Measurements from ENCODE around the gene VWA5B2.

The VWA5B2 gene

GRCh38 chr3:184229394-184230080 is at the start of gene VWA5B2:
TSS of gene VWA5B2 (plus strand) at chr3:184229585. CDS start at chr3:184230529, 944 bp downstream.
- DNase-seq = peak; percentile 77

- DNase-seq = no peak
Observed at GRCh38 chr3:184180165-184180564, 49.2 kb upstream of the VWA5B2 start.

GRCh38 chr3:184181596-184181995 is 47.8 kb upstream of the VWA5B2 start:
- no peak for DNase-seq

GRCh38 chr3:184183679-184184078 is 45.7 kb upstream of the VWA5B2 start:
- no peak for DNase-seq

- no peak for DNase-seq
Observed at GRCh38 chr3:184184546-184185230, 44.7 kb upstream of the VWA5B2 start.

GRCh38 chr3:184185461-184186183 is 43.8 kb upstream of the VWA5B2 start:
- peak; percentile 99 for DNase-seq

- DNase-seq = no peak
Observed at GRCh38 chr3:184186184-184186901, 43.0 kb upstream of the VWA5B2 start, which contains the start of gene ABCF3. TSS of gene ABCF3 (plus strand) at chr3:184186199. CDS start at chr3:184186208, 9 bp downstream.

GRCh38 chr3:184186902-184187207 is 42.5 kb upstream of the VWA5B2 start:
- DNase-seq = no peak

- DNase-seq = no peak
Observed at GRCh38 chr3:184188080-184188479, 41.3 kb upstream of the VWA5B2 start.

GRCh38 chr3:184189421-184189820 is 40.0 kb upstream of the VWA5B2 start:
- no peak for DNase-seq

GRCh38 chr3:184192889-184193288 is 36.5 kb upstream of the VWA5B2 start:
- DNase-seq = no peak

GRCh38 chr3:184193991-184194539 is 35.3 kb upstream of the VWA5B2 start:
- no peak for DNase-seq

- no peak for DNase-seq
Observed at GRCh38 chr3:184196536-184196935, 32.8 kb upstream of the VWA5B2 start.

GRCh38 chr3:184198509-184198908 is 30.9 kb upstream of the VWA5B2 start:
- no peak for DNase-seq

- no peak for DNase-seq
Observed at GRCh38 chr3:184200825-184201224, 28.6 kb upstream of the VWA5B2 start.

- no peak for DNase-seq
Observed at GRCh38 chr3:184203526-184203925, 25.9 kb upstream of the VWA5B2 start.

- DNase-seq = no peak
Observed at GRCh38 chr3:184209146-184209923, 20.1 kb upstream of the VWA5B2 start.

- no peak for DNase-seq
Observed at GRCh38 chr3:184211297-184211696, 18.1 kb upstream of the VWA5B2 start.

- no peak for DNase-seq
Observed at GRCh38 chr3:184211718-184212117, 17.7 kb upstream of the VWA5B2 start.

GRCh38 chr3:184218814-184219213 is 10.6 kb upstream of the VWA5B2 start:
- DNase-seq = no peak

- DNase-seq = no peak
Observed at GRCh38 chr3:184222521-184222920, 6.9 kb upstream of the VWA5B2 start.

- DNase-seq = no peak
Observed at GRCh38 chr3:184223946-184224345, 5.4 kb upstream of the VWA5B2 start.

Data from stimulated activated CD8-positive, alpha-beta memory T cell treated with anti-CD3 and anti-CD28 coated beads, Interleukin-4, amount 100 ng/mL, for 48 hours (primary cell).